Measurements from ENCODE around the gene TTBK2.
"Not testable (repeated sequence)": the region's sequence is repeated elsewhere in the genome, so short reads cannot be mapped to it uniquely, and the experiment has no call there.

Gene TTBK2

DNA sequence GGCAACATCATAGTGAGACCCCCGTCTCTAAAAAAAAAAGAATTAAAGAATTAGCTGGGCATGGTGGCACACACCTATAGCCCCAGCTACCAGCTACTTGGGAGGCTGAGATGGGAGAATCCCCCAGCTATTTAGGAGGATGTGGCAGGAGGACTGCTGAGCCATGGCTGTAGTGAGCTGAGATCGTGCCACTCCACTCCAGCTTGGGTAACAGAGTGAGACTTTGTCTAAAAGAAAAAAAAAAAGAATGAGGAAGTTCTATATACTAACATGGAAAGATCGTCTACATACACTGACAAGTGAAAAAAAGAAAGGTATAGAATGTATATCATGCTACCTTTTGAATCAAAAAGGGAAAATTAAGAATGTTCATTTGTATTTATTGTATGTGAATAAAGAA is 99.8 kb downstream of the TTBK2 start:
- no peak for DNase-seq

DNA sequence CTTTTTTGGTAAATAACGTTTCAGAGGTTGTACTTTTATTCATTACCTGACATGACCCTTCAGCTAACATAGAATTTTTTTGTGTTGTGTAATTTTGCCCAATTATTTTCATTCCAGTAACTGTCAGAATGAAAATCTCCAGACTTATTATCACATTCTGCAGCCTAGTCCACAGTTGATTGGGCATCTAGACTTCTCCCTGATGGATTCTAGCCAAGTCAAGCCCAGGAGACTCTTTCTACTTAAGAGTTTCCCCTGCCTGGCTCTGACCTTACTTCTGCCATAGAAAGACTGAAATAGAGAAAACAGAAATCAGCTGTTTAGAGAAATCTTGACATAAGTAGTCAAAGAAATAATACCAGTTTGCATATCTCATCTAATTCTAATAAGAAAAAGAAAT is 100.8 kb downstream of the TTBK2 start:
- no peak for DNase-seq

DNA sequence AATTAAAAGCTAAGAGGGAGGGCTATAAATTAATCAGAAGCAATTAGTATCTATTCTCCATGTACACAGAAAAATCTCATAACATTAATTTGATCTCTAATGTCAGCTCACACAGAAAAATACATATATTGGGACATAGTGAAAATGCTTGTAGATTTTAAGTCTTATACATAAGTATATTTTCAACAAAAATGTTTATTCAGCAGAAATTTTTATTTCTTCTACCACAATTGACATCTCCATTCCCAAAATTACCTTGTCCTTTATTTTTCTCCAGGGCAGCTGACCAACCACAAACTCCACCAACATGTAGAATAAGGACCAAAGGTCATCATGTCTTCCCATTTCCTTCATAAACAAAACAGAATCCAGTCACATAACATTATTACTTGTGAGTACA is 109.1 kb downstream of the TTBK2 start:
- DNase-seq: no peak

DNA sequence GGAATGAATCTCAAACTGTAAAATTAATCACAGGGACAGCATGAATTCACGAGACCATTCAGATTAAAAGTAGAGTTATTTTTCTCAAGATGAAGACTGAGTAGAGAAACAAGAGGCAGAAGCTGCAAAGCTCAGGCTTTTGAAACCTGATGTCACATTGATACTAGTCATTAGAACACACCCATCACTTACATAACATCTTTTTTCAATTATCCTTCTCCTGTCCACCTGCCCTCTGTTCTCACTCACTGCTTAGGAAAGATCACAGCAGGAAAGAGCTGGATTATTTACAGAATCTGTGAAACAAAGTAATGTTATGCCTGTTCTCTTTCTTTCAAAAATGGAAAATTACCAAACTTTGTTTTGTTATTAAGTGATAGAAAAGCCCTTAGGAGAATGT is 111.7 kb downstream of the TTBK2 start:
- no peak for DNase-seq

DNA sequence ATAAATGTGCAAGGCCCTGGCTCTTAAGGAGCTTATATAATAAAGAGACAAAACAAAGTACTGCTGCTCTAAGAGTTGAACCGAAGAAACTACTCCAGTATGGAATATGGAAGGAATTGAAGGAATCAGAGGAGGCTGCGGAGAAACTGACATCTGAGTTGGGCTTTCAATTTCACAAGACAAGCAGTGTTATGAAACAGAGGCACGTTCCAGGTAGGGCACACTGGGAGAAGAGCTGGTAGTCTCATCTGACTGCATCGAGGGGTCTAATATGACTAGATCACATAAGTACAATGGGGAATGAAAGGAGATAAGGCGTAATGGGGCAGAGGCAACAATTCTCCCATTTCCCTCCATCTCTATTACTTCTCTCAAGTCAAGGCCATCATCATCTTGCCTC is 115.3 kb downstream of the TTBK2 start:
- no peak for DNase-seq

DNA sequence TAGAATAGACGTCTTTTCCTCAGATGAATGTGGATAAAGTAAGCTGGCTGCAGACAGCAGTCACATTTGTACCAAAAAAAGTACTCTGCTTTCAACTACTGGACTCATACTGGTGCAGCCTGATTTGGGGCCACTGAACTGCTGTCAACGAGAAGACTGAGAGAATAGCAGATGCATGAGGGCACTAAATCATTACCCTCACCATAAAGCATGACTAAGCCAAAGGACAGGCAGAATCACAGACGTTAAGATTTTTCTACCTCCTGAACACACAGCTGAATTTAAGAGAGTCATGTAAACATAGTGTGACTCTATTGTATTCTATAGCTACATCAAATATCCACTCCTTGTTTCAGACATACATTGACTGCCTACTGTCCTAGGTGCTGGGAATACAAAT is 115.8 kb downstream of the TTBK2 start:
- no peak for DNase-seq

DNA sequence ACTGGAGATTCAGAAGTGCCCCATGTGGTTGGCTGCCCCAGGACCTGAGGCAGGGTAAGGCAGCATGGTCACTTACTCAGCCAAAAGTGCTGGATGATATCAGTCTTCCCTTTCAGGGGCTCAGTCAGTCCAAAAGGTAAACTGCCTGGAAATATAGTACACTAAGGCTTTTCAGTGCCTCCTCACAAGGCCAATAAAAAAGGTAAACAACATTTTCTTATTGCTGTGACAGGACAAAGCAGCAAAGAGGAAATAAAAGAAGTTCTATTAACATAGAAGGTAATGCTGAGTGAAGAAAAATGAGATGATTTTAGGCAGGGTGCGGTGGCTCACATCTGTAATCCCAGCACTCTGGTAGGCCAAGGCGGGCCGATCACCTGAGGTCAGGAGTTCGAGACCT is 117.1 kb downstream of the TTBK2 start:
- DNase-seq: no peak

DNA sequence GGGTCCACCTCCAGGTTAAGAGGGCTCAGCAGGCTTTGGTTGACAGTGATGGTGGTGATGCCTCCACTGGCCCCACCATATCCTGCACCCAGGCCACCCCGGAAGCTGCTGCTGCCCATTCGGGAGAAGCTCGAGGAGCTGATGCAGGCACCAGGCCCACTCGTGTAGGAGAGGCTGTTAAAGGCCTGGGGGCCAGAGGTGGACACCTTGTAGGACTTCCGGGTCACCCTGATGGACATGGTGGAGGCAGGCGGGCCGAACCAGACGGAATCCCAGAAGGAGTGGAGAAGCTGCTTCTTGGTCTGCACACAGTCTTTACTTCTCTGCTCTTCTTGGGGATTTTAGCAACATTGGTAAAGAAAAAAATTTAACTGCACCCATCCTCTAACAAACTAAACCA is 118.4 kb downstream of the TTBK2 start:
- no peak for DNase-seq

DNA sequence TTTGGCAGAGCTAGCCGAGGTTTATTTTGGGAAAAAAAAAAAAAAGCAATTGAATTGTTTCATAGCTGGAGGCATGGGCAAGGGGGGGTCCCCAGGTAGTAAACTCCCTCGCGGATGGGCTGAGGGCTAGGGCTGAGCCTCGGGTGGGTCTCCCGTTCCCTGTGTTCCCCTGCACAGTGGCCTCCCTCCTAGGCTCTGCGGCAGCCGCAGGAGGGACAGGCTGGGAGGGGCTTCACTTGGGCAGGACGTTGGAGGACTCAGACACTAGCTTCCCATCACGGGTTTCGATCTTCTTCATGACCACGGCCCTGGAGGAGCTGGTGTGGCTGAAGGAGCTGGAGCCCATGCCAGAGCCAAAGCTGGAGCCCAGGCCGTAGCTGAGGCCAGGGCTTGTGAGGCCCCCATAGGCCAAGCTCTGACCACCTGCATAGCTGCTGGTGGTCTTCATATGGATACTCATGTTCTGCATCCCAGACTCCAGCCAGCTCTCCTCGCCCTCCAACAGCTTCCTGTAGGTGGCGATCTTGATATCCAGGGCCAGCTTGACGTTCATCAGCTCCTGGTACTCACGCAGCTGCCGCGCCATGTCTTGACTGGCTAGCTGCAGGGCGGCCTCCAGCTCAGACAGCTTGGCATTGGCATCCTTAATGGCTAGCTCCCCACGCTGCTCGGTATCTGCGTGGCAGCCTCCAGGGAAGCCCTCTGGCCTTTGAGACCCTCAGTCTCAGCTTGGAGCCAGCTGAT is 119.7 kb downstream of the TTBK2 start:
- no peak for DNase-seq

DNA sequence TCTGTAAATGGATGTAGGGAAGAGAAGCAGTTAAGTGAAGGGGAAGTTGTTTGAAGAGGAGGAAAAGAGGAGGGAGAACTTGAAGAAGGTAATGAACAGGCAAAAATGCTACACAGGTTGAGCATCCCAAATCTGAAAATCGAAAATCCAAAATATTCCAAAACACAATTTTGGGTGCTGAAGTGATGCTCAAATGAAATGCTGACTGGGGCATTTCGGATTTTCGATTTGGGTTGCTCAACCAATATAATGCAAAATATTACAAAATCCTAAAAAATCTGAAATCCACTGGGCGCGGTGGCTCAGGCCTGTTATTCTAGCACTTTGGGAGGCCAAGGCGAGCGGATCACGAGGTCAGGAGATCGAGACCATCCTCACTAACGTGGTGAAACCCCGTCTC is 121.8 kb downstream of the TTBK2 start:
- no peak for DNase-seq

DNA sequence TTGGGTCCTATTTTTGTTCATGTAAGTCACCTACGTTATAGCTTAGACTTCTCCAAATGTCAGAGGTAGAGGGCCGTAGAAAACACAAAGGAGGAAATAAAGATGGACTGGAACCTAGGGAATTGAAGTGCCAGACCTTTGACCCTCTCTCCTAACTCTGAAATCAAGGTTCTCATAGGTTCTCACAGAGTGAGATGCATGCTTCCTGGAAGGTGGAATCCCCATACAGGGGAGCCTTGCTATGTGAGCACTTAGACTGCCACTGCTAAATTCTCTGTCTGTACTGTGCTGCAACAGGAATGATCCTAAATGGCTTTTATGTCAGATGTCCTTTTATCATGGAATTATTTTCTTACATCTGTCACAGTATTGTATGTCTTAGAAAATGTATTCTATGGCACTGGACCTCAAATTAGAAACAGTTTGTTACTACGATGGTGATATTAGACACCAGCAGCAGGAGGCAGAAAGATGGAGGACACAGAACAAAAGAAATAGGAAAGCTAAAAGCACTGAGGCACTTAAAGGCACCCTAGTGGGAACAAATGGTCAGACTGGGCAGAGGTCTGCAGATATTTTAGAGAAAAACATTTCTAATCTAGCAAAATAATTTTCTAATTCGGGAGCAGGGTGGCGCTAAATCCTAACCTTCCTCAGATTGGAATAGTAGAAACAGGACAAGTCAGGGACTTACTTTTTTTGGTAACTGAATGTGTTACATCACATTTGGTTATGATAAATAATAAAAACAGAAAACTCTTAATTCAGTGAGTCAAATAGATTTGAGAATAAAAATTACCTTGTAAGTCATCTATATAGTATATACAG is 123.4 kb downstream of the TTBK2 start:
- DNase-seq: no peak

DNA sequence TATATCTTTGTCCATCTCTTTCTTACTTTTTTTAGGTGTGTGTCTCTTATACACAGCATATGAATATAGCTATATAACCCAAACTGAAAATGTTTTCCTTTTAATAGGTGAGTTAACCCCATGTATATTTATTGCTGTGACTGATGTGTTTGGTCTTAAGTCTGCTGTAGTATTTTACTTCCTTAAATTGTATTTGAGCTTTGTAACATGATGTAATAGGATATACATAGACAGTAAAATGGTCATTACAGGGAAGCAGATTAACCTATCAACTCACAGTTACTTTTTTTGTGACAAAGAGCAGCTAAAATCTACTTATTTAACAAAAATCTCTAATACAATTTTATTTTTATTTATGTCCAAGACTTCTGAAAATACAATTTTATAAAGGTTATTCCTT is 131.9 kb downstream of the TTBK2 start:
- DNase-seq: no peak

DNA sequence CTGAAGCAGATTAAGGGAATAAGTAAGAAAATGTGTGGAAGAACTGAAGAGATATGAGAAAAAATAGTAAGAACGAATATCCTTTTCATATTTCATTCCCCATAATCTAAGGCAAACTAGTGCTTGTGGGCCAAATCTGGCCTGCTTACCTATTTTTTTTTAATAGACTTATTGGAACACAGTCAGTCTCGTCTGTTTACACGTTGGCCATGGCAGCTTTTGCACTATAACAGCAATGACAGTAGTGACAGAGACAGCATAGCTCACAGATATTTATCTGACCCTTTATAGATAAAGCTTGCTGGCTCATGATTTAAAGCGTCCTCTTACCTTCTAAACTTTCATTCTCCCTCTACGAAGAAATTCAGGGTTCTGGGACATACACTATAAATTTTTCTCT is 133.6 kb downstream of the TTBK2 start:
- no peak for DNase-seq

DNA sequence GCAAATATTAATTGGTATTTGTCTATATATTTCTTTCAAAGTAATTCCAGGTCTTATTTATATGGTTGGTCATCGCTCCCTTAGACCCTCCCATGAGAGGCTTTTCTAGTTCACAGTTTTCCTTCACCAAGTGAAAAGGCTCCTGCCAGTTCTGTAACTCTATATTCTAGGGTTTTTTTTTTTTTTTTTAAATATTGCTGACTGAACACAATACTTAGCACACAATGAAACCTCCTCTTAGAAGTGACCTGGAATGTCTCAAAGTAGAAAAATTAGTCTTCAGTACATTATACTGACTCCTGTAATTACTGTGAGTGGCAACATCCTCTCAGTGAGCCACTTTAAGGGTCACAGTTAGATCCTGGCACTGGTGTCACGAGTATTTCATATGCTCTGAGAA is 135.0 kb downstream of the TTBK2 start:
- DNase-seq: no peak

DNA sequence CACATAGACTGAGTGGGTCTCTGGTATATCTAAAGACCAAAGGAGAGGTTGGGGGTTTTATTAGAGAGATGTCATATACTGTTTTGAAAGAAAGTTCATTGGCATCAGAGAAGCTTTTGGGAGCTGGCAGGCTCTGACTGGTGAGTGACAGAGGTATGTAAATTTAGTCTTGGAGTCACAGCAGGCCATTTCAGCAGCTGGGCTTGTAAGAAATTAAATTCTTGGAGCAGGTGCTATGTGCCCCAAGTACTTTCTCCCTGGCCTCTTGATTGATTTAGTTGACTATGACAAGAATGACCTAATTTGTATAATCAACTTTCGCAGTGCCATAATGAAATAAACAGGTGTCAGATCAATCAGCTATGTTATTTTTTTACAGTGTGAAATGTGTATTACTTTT is 135.9 kb downstream of the TTBK2 start:
- no peak for DNase-seq

DNA sequence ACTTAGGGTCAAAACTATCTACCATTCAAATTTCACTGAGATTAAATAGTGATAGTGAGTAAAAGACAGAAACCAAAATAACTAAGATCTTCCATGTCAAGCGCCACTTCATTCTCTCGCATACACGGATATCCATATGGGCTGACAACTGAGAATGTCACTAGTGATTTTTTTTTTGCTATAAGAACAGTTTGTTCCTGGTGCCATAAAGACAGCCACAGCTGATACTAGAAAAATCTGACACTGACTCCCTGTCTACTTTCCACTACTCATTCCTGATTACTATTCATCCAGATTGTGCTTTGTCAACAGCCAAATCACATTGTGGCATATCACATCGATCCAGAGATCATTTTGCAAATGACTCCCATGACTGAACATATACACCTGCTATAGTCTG is 137.9 kb downstream of the TTBK2 start:
- no peak for DNase-seq

DNA sequence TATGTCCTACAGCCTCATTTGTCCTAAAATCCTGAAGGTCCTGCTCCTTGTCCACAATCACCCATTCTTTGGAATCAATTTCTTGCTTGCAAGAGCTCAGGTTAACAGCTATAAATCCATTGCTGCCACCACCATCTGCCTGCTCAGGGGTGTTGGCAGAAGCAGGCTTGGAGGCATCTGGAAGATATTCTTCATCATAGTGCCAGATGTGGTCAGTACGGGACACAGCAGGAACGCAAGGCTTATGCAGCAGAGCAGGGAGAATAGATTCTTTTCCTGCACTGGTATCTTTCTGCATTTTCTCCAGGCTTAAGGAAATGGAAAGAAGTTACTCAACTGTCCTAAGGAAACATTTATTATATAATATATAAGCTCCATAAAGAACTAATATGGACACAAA is 145.2 kb downstream of the TTBK2 start:
- DNase-seq: no peak

DNA sequence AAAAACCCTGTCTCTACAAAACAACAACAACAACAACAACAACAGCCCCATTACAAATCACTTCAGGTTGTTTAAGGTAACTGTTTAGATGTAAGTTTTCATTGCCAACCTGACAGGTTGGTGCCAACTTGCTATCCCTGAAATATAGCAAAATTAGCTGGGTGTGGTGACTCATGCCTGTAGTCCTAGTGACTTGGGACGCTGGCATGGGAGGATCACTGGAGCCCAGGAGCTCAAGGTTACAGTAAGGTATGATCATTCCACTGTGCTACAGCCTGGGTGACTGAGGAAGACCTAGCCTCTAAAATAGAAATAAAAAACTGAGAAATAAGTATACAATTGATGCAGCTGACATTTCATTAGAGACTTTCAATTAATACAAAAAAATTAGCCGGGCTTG is 147.7 kb downstream of the TTBK2 start:
- DNase-seq: no peak

DNA sequence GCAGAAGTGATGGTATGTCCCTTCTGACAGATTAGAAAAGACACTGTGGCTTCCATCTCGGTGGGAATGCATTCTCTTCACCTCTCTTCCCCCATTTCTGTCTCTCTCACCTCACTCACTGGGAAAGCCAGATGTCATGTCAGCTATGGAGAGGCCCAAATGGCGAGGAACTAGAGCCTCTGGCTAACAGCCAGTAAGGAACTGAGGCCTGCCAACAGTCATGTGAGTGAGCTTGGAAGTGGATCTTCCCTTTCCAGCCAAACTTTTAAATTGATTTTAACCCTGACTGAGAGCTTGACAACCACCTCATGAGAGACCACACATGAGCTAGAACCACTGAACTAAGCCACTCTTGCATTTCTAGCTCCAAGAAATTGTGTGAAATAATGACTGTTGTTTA is 148.4 kb downstream of the TTBK2 start:
- DNase-seq: no peak

DNA sequence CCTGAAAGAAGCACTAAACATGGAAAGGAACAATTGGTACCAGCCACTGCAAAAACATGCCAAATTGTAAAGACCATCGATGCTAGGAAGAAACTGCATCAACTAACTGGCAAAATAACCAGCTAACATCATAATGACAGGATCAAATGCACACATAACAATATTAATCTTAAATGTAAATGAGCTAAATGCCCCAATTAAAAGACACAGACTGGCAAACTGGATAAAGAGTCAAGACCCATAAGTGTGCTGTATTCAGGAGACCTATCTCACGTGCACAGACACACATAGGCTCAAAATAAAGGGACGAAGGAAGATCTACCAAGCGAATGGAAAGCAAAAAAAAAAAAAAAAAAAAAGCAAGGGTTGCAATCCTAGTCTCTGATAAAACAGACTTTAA is 154.5 kb downstream of the TTBK2 start:
- not testable (repeated sequence) for DNase-seq

DNA sequence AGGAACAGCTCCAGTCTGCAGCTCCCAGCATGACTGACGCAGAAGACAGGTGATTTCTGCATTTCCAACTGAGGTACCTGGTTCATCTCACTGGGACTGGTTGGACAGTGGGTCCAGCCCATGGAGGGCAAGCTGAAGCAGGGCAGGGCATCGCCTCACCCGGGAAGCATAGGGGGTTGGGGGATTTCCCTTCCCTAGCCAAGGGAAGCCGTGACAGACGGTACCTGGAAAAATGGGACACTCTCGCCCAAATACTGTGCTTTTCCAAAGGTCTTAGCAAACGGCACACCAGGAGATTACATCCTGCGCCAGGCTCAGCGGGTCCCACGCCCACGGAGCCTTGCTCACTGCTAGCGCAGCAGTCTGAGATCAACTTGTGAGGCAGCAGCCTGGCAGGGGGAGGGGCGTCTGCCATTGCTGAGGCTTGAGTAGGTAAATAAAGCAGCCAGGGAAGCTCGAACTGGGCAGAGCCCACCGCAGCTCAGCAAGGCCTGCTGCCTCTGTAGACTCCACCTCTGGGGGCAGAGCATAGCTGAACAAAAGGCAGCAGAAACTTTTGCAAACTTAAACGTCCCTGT is 156.3 kb downstream of the TTBK2 start:
- not testable (repeated sequence) for DNase-seq

DNA sequence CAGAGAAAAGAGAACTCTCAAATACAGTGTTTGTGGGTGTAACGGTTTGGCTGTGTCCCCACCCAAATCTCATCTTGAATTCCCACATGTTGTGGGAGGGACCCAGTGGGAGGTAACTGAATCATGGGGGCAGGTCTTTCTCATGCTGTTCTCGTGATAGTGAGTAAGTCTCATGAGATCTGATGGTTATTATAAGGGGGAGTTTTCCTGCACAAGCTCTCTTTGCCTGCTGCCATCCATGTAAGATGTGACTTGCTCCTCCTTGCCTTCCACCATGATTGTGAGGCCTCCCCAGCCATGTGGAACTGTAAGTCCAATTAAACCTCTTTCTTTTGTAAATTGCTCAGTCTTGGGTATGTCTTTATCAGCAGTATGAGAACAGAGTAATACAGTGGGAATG is 158.8 kb downstream of the TTBK2 start:
- DNase-seq: not testable (repeated sequence)

DNA sequence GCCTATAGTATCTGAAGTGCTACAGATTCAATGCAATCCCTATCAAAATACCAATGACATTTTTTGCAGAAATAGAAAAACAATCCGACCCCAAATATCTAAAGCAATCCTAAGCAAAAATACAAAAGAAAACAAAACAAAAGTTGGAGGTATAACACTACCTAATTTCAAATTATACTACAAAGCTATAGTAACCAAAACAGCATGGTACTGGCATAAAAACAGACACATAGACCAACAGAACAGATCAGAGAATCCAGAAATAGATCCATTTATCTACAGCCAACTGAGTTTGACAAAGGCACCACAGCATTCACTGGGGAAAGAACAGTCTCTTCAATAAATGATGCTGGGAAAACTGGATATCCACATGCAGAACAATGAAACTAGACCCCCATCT is 159.8 kb downstream of the TTBK2 start:
- no peak for DNase-seq

DNA sequence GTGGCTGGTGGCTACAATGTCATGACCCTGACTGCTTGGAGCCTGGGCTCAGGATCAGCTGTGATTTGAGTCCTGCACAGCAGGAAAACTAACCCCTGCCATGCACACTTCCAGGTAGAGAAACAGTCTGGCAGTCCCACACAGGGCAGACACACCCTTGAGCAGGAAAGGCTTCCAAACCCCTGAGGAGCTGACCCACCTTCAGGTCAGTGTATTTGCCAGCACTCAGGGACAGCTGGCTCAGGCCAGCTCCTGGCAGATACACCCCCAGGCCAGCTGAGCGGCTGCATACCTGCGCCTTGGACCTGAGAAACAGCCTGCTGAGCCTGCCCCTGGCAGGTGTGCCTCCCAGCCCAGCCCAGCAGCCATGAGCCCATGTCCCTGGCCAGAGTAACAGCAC is 161.5 kb downstream of the TTBK2 start:
- no peak for DNase-seq

Data from T1000 (cell line).